Mononuclear cell (primary cell): ENCODE data around the gene HSPA14. TPM values are rescaled to one million over a fixed set of nuclear protein-coding genes. Genes with fewer than 3 reads are reported as not detected.
"Not testable (repeated sequence)": the region's sequence is repeated elsewhere in the genome, so short reads cannot be mapped to it uniquely, and the experiment has no call there.

Experiments used
- H3K27me3 ChIP-seq: 2 replicates; pipeline ENCODE4 v1.6.0; 2011; ENCODE audit warnings: low read length, control low read depth; ENCODE audit not compliant: insufficient read depth
- H3K4me1 ChIP-seq: 2 replicates; pipeline ENCODE4 v1.5.1; 2011; ENCODE audit warnings: mild to moderate bottlenecking, low read length, control low read depth; ENCODE audit not compliant: insufficient read depth
- H3K4me3 ChIP-seq: 2 replicates; pipeline ENCODE4 v1.5.1; 2011; ENCODE audit warnings: mild to moderate bottlenecking, low read length, moderate library complexity
- H3K9me3 ChIP-seq: 2 replicates; pipeline ENCODE4 v1.5.1; 2011; ENCODE audit warnings: low read depth, mild to moderate bottlenecking, control low read depth, low read length
- total RNA-seq: library from RNA; depleted of rRNA; stranded (reverse); fragments of >200 nt; gene quantifications from one replicate; pipeline ENCODE4 v1.2.3, GENCODE V29; 2012

Gene HSPA14
- total RNA-seq, 1 donor = 25.9 TPM

- Histone ChIP-seq H3K4me3 (no peak overlapping the region), H3K4me1 (no peaks in the 10 kb centered on the region), H3K9me3 (no peaks in the 10 kb centered on the region), H3K27me3 (no peaks in the 10 kb centered on the region)
Measured at GRCh38 chr10:14904316-14904732, 66.2 kb downstream of the HSPA14 start.

DNA sequence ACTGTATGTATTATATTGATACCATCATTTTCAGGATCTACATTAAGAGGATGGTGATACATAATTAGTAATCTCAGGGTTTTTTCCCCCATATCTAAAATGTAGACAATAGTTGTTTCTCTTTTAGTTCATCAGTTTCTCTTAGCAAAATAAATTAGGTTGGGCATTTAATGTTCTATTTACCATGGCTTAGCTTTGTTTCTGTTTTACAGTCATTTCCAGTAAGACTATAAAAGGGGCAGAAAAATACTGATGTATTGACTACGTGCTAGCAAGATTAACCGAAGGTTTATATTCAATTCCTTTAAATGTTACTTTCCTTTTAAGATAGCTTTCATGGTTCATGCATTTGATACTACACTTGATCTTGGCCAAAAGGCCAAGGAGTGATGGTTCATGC, 66.8 kb downstream of the HSPA14 start:
- no peak overlapping the region for H3K4me3 ChIP-seq
- no peaks in the 10 kb centered on the region for H3K27me3 ChIP-seq

GRCh38 chr10:14905890-14906289, 67.8 kb downstream of the HSPA14 start:
- H3K4me1 ChIP-seq = no peaks in the 10 kb centered on the region
- no peak overlapping the region for H3K4me3 ChIP-seq
- no peaks in the 10 kb centered on the region for H3K9me3 ChIP-seq
- no peaks in the 10 kb centered on the region for H3K27me3 ChIP-seq

More for the DNA sequence above, 66.8 kb downstream of the HSPA14 start:
- Histone ChIP-seq H3K4me1 (no peaks in the 10 kb centered on the region), H3K9me3 (no peaks in the 10 kb centered on the region)

GRCh38 chr10:14906765-14907164, 68.7 kb downstream of the HSPA14 start:
- Histone ChIP-seq H3K4me3 (no peak overlapping the region), H3K27me3 (no peaks in the 10 kb centered on the region), H3K9me3 (no peaks in the 10 kb centered on the region), H3K4me1 (no peaks in the 10 kb centered on the region)

DNA sequence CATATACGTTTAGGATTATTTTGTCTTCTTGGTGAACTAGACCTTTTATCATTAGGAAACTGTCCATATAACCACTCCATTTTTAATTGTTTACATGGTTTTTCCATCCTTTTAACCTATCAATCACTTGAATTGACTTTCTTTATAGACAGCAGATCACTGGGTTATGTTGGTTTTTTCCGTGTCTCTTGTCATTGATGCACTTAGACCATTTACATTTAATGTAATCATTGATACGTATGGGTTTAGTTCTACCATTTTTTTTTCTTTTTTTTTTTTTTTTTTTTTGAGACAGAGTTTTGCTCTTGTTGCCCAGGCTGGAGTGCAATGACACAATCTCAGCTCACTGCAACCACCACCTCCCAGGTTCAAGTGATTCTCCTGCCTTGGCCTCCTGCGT, 69.5 kb downstream of the HSPA14 start:
- H3K4me3 ChIP-seq, H3K4me1 ChIP-seq, H3K9me3 ChIP-seq, H3K27me3 ChIP-seq: not testable (repeated sequence)

- Histone ChIP-seq H3K9me3 (no peaks in the 10 kb centered on the region), H3K4me3 (no peak overlapping the region), H3K27me3 (no peaks in the 10 kb centered on the region), H3K4me1 (no peaks in the 10 kb centered on the region)
Measured at GRCh38 chr10:14909101-14909500, 71.0 kb downstream of the HSPA14 start.

GRCh38 chr10:14910953-14911352, 72.8 kb downstream of the HSPA14 start:
- peaks cover 1% of the 10 kb centered on the region for H3K9me3 ChIP-seq
- no peak overlapping the region for H3K4me3 ChIP-seq
- H3K27me3 ChIP-seq = no peaks in the 10 kb centered on the region
- no peaks in the 10 kb centered on the region for H3K4me1 ChIP-seq

- no peaks in the 10 kb centered on the region for H3K27me3 ChIP-seq
- H3K9me3 ChIP-seq = peaks cover 10% of the 10 kb centered on the region
- H3K4me1 ChIP-seq = no peaks in the 10 kb centered on the region
- H3K4me3 ChIP-seq = no peak overlapping the region
Measured at GRCh38 chr10:14911801-14912200, 73.7 kb downstream of the HSPA14 start.

- Histone ChIP-seq H3K4me1 (no peaks in the 10 kb centered on the region), H3K4me3 (no peak overlapping the region), H3K9me3 (peaks cover 24% of the 10 kb centered on the region), H3K27me3 (no peaks in the 10 kb centered on the region)
Measured at GRCh38 chr10:14916600-14916999, 78.5 kb downstream of the HSPA14 start.

GRCh38 chr10:14917827-14918226, 79.7 kb downstream of the HSPA14 start:
- Histone ChIP-seq H3K4me3 (no peak overlapping the region), H3K4me1 (no peaks in the 10 kb centered on the region), H3K9me3 (peaks cover 24% of the 10 kb centered on the region), H3K27me3 (no peaks in the 10 kb centered on the region)

DNA sequence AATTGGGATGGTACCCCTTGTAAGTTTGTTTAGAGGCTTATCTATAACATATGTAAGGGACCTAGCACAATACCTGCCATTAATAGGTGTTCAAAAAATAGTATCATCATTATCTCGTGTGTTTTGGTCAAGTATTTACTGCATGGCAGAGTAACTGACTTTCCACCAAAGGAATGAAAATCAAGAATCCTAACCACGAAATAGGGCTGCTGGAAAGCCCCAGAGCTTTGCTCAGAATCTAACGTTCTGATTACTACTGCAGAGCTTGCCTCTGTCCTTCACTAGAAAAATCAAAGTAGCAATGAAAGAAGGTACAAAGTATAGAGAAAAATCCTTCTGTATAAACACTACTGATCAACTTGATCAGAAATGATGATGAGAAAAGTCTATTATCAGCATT, 80.9 kb downstream of the HSPA14 start:
- no peaks in the 10 kb centered on the region for H3K4me1 ChIP-seq
- H3K4me3 ChIP-seq = no peak overlapping the region
- H3K27me3 ChIP-seq = no peaks in the 10 kb centered on the region
- H3K9me3 ChIP-seq = peaks cover 24% of the 10 kb centered on the region

Other genes starting within 250 kb of the HSPA14 start
- gene FAM107B, start 63.4 kb upstream of the HSPA14 start, total RNA-seq = 267 TPM
- 1.0 TPM for gene CDNF, start 269 bp upstream of the HSPA14 start, total RNA-seq
- gene MSANTD7, start within 50 bp of the HSPA14 start, total RNA-seq = 22.2 TPM
- gene SUV39H2, start 40.6 kb downstream of the HSPA14 start, total RNA-seq = 6.3 TPM
- gene DCLRE1C, start 115.8 kb downstream of the HSPA14 start, total RNA-seq = 15.2 TPM
- not detected for gene MEIG1, start 121.1 kb downstream of the HSPA14 start, total RNA-seq
- gene OLAH, start 205.6 kb downstream of the HSPA14 start, total RNA-seq = not detected